HCT116 (cell line): ENCODE results near the gene OR6B2. TPM values are rescaled to one million over a fixed set of nuclear protein-coding genes. Genes with fewer than 3 reads are reported as not detected.
A peak's percentile ranks its signal among the peaks of the same experiment; 100 is the strongest.

Source experiments
- ATAC-seq: fragments of 200-7000 bp; cut with Tn5 transposase; 2 replicates; pipeline ENCODE4 v1.9.1; 2020; ENCODE audit warnings: mild to moderate bottlenecking, moderate library complexity
- BruUV-seq: library from RNA; stranded (reverse); fragments of 400-500 nt; replicated peaks from 2 replicates; lab custom pipeline; 2021; lab: Mats Ljungman, UMichigan
- CTCF ChIA-PET: fragments of 300-600 bp; sonication (Branson Sonifier 250); formaldehyde crosslinking; loops from one replicate; lab custom pipeline; 2021; ENCODE audit warnings: antibody characterized with exemption; lab: Charles Lee
- POLR2A ChIA-PET: fragments of 300-600, 350-600 bp; sonication (Branson Sonifier 250); formaldehyde crosslinking; loops from one replicate; lab custom pipeline; 2021; ENCODE audit warnings: antibody characterized with exemption; lab: Charles Lee
- RAD21 ChIA-PET, 2 experiments: fragments of 300-600 bp; sonication (Branson Sonifier 250); formaldehyde crosslinking; loops; one replicate each; lab custom pipeline; 2023; ENCODE audit warnings: low total read pairs in 2 of 2; ENCODE audit not compliant: uncharacterized antibody in 2 of 2, unreplicated experiment in 2 of 2, low non-redundant PET in 1 of 2; lab: Charles Lee
- DNase-seq: peaks from one replicate; pipeline ENCODE4 v3.0.0-alpha.2; 2010; ENCODE audit warnings: low read depth, low spot score
- H2AFZ ChIP-seq: fragments of 200-600 bp; shearing (Covaris generic), sonication (generic); 2 replicates; pipeline ENCODE4 v1.6.1; 2017; ENCODE audit warnings: low read depth, mixed run types, mixed read lengths, antibody characterized with exemption, low read length; ENCODE audit not compliant: poor library complexity, severe bottlenecking
- H3K27ac ChIP-seq: 2 replicates; pipeline ENCODE4 v1.5.1; 2012; ENCODE audit warnings: low read depth, low read length
- H3K27me3 ChIP-seq: fragments of 200-600 bp; sonication (generic); 2 replicates; pipeline ENCODE4 v1.6.1; 2016; ENCODE audit warnings: mixed run types, low read length, mixed read lengths; ENCODE audit not compliant: insufficient read depth
- H3K36me3 ChIP-seq, 2 experiments: fragments of 200-500 bp in 1 of 2; fragments of 200-600 bp in 1 of 2; sonication (Bioruptor generic) in 1 of 2; sonication (generic) in 1 of 2; 2 replicates each; pipeline versions ENCODE4 v1.5.1 to v1.6.1; 2014 to 2016; ENCODE audit warnings: low read length in 2 of 2, inconsistent platforms in 1 of 2, mixed read lengths in 1 of 2, mixed run types in 1 of 2; ENCODE audit not compliant: insufficient read depth in 2 of 2, control insufficient read depth in 1 of 2
- H3K4me1 ChIP-seq, 2 experiments: fragments of 200-600 bp in 1 of 2; sonication (generic) in 1 of 2; 2 replicates each; pipeline versions ENCODE4 v1.5.1 to v1.6.1; 2012 to 2017; ENCODE audit warnings: low read length in 2 of 2, inconsistent platforms in 1 of 2, mild to moderate bottlenecking in 1 of 2, mixed read lengths in 1 of 2, mixed run types in 1 of 2, moderate library complexity in 1 of 2; ENCODE audit not compliant: insufficient read depth in 2 of 2, control insufficient read depth in 1 of 2
- H3K4me2 ChIP-seq: fragments of 200-600 bp; sonication (generic); 2 replicates; pipeline ENCODE4 v1.6.1; 2017; ENCODE audit warnings: mixed run types, low read length, mixed read lengths
- H3K4me3 ChIP-seq, 2 experiments: fragments of 200-600 bp in 1 of 2; sonication (generic) in 1 of 2; replicated peaks in 1 of 2; 2 replicates each; pipeline ENCODE4 v1.5.1; 2011 to 2016; ENCODE audit warnings: low read length in 2 of 2, control low read depth in 1 of 2, low read depth in 1 of 2, mild to moderate bottlenecking in 1 of 2, mixed read lengths in 1 of 2, mixed run types in 1 of 2
- H3K79me2 ChIP-seq: fragments of 200-600 bp; sonication (generic); 2 replicates; pipeline ENCODE4 v1.6.1; 2017; ENCODE audit warnings: mild to moderate bottlenecking, mixed run types, low read length, moderate library complexity, mixed read lengths; ENCODE audit not compliant: insufficient read depth
- H3K9ac ChIP-seq: fragments of 200-600 bp; sonication (generic); 2 replicates; pipeline ENCODE4 v1.6.1; 2016; ENCODE audit warnings: low read length, mixed read lengths
- H3K9me2 ChIP-seq: fragments of 200-600 bp; sonication (generic), shearing (Covaris generic); 2 replicates; pipeline ENCODE4 v1.6.1; 2017; ENCODE audit warnings: mixed run types, mild to moderate bottlenecking, moderate library complexity; ENCODE audit not compliant: insufficient read depth
- H3K9me3 ChIP-seq, 2 experiments: fragments of 200-500 bp in 1 of 2; fragments of 200-600 bp in 1 of 2; sonication (Bioruptor generic) in 1 of 2; sonication (generic) in 1 of 2; 2 replicates each; pipeline ENCODE4 v1.6.1; 2014 to 2017; ENCODE audit warnings: low read length in 2 of 2, mixed read lengths in 2 of 2, inconsistent platforms in 1 of 2, low read depth in 1 of 2, mild to moderate bottlenecking in 1 of 2, mixed run types in 1 of 2, moderate library complexity in 1 of 2; ENCODE audit not compliant: control insufficient read depth in 1 of 2, insufficient read depth in 1 of 2
- H4K20me1 ChIP-seq: fragments of 200-600 bp; sonication (generic), shearing (Covaris generic); 2 replicates; pipeline ENCODE4 v1.6.1; 2017; ENCODE audit warnings: mixed run types, mild to moderate bottlenecking, moderate library complexity; ENCODE audit not compliant: insufficient read depth
- CTCF ChIP-seq, 3 experiments: fragments of 200-600 bp in 1 of 3; sonication (generic) in 1 of 3; IDR thresholded peaks in 2 of 3; conservative IDR thresholded peaks in 1 of 3; 2 replicates each; pipeline ENCODE4 v1.5.1; 2012 to 2017; ENCODE audit warnings: low read depth in 2 of 3, low read length in 2 of 3, antibody characterized with exemption in 1 of 3, borderline replicate concordance in 1 of 3, control low read depth in 1 of 3, mild to moderate bottlenecking in 1 of 3, mixed read lengths in 1 of 3, mixed run types in 1 of 3, moderate library complexity in 1 of 3; ENCODE audit not compliant: insufficient read depth in 1 of 3
- REST ChIP-seq: IDR thresholded peaks from 2 replicates; pipeline ENCODE4 v1.6.1; 2012; ENCODE audit warnings: low read depth
- intact Hi-C: fragments of 100-400 bp; cut with micrococcal nuclease; formaldehyde crosslinking; loops from 2 replicates; pipeline ENCODE4 v1.10.0; 2022
- total RNA-seq: library from RNA; stranded (reverse); gene quantifications from one replicate; pipeline ENCODE4 v1.2.1, GENCODE V29; 2021; ENCODE audit not compliant: unreplicated experiment

The OR6B2 gene
- total RNA-seq, 1 experiment from 2014 or later = not detected

GRCh38 chr2:240013343-240013742 lies 16.9 kb downstream of the OR6B2 start:
- Histone ChIP-seq H3K9ac (no peak overlapping the region), H3K27ac (no peak overlapping the region), H3K9me2 (no peaks in the 10 kb centered on the region), H3K36me3 (peaks cover 60 to 61% of the 10 kb centered on the region in 2 experiments; a peak in 3 of 4 replicates), H3K79me2 (peaks cover 30% of the 10 kb centered on the region), H3K4me1 (no peaks in the 10 kb centered on the region), H3K4me3 (no peak overlapping the region), H3K4me2 (no peak overlapping the region), H3K9me3 (no peaks in the 10 kb centered on the region), H4K20me1 (peaks cover 4% of the 10 kb centered on the region; the same call in 1 of the 2 replicates), H3K27me3 (no peaks in the 10 kb centered on the region), H2AFZ (no peak overlapping the region)
- intact Hi-C loops = no loop called here
- TSS peak; percentile 7 for BruUV-seq
- ATAC-seq = peak; percentile 50; the same call in 1 of the 2 replicates
- DNase-seq = no peak
- TF ChIP-seq CTCF (IDR thresholded peaks at IDR 0.05 in 2 of 3, conservative IDR thresholded peaks at IDR 0.05 in 1 of 3; ENCODE audit: borderline replicate concordance in 1 of 3, insufficient read depth in 1 of 3, low read depth in 2 of 3, low read length in 2 of 3) (peak in 2 of 3 experiments; percentile 25 to 49; a peak in 2 of 6 replicates), REST (no peak)
- ChIA-PET RAD21 (no interaction called here), POLR2A (no interaction called here), CTCF (interaction anchor here (0.8 to 1.5 kb wide), 4 partner anchors 8 to 100 kb away, joined by 3 to 11 read pairs (median 3); no protein-coding TSS in a partner anchor)
